Ureter (tissue), 1 donor: Measurements from ENCODE around the gene USP30. TPM values are rescaled to one million over a fixed set of nuclear protein-coding genes. Genes with fewer than 3 reads are reported as not detected.

Experiments
- DNase-seq: peaks from one replicate; pipeline ENCODE4 v3.0.0-alpha.2; 2020; ENCODE audit warnings: low spot score
- total RNA-seq: library from RNA; stranded (reverse); gene quantifications from one replicate; pipeline ENCODE4 v1.2.4, GENCODE V29; 2023
- donor health status: DM: yes; HTN: yes; CAD: no.

Gene USP30
- total RNA-seq, 1 donor from 2014 or later: 10.6 TPM

DNA sequence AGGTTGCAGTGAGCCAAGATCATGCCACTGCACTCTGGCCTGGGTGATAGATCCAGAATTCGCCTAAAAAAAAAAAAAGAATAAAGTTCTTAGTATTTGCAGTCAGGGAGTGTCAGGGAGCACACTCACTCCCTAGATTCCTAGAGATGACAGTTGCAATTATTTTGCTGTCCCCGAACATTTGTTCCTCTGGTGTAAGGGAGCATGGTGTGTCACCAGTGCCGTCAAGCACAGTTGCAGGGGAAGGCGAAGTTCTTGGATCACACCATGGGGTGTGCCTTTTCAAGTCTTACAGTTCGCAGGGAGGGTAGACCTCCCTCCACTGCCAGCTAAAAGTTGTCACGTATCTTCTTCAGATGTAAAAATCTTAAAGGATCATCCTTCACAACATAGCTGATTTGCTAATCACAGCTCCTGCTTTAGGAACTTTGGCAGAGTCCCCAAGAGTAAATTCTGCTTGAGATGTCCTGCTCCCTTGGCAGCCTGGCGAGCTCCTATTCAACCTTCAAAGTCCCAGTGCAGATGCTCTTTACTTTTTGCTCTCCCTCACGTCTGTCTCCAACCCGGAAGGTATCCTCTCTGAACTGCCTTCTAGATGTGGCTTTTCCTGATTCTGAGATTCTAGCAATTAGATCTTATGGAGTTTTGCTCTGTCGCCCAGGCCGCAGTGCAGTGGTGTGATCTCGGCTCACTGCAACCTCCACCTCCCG lies 75.3 kb downstream of the USP30 start:
- no peak for DNase-seq

DNA sequence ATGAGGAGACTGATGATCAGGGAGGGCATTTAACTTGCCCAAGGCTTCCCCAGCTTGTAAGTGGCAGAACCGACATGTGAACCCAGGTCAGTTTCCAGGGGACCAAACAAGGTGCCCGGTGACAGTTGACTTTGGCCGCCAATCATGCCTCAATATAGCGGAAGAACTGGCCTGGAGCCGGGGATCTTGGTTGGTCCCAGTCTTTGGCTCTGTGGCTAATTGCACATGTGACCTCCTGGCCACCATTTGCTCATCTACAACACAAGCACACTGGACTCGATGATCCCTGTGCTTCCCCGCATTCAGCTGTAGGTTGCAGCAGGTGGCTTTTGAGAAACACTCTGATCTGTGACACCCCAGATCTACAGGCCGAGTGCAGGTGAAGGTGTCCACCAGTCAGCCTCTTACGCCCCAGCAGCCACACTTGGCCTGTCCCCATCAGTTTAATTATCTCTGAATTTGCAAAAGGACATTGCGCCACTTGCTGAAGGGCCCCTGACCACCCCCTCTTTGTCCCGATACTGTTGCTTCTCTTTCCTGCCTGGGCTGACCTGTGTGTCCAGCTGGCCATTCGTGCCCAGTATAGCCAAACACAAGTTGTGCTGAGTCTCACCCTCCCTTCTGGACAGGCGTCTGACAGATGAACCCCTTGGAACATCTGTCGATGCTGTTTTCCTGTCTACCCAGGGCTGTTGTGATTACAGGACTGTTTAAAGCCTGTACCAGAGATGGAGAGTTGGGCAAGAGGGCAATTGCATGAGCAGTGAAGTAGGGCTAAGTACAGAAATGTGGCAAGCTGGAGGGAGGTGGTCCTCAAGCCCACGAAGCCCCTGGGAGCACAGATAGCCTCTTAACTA lies 78.1 kb downstream of the USP30 start:
- DNase-seq: no peak

DNA sequence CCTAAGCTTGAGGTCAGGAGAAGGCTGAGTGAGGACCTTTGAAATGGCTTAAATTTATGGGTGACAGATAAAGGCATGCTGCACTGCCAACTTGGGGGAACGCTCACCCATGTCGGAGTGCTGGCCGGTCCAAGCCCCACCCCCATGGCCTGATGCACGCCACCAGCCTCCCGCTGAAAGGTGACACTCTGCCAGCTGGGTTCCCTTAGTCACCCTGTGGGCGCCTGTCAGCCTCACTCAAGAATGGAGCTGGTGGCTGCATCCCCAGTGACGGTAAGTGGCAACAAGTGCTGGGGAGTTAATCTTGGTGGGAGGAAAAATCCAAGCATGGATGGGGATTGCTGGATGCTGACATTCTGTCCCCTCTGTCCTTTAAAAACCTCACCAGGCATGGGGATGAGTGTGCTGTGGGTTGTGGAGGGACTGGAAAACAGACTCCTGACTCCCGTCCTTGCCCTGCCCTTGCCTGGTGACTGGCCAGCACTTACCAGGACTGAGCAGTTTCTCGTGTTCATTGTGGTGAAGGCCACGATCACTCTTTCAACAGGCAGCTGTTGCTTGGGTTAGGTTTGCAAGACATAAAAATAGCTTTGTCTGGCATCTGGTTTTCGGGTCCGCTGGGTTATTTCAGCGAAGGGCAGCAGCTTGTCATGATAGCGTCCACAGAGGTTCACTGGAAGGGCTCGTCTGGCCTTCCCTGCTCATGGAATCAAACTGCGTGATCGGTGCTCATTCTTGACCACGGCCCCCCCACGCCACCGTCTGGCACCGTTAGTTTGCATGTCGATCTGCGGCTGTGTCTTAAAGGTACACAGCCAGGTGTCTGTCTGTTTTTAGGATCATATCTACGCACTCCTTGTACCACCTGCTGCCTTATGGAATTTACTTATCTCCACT lies 79.0 kb downstream of the USP30 start:
- DNase-seq: no peak

DNA sequence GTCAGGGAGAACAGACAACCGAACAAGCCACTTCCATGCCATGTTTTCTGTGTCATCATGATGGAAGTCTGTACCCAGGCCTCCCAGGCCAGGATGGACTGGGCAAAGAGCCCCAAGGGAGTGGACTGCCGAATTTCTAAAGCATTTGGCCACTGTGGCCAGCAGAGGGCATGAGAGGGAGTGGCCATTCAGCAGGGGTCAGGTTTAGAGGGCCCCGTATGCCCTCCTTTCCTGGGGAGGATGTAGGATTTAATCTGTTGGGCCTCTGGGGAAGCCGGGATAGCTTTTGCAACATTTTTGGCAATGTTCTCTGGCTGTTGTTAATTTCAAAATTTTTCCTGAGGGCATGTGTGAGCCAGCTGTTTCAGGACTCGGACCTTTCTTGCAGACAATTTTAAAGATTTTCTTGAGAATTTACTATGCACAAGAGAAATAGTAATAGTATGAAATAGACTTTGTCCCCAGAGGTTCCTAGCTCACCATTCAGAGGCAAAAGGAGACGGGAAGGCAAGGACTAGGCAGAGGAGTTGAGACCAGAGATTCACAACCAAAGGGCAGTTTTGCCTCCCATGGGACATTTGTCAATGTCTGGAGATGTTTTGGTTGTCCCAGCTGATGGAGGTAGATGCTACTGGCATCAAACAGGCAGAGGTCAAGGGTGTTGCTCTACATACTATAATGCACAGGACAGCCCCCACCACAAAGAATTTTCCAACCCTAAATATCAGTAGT lies 82.0 kb downstream of the USP30 start:
- no peak for DNase-seq

DNA sequence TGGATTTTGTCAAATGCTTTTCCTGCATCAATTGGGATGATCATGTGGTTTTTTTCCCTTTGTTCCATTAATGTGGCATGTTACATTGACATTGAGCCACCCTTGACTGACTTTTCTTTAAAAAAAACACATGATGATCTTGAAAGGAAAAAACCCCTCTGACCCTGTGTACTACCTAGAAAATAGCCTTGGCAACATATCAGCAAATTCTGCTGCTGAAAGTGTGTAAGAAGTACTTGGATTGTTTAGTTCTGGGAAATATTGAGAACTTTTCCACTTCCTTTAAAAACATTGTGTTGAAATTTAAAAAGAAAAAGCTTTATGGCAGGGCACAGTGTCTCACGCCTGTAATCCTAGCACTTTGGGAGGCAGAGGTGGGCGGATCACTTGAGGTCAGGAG lies 84.7 kb downstream of the USP30 start:
- DNase-seq: no peak

Other genes with a start within 250 kb of the USP30 start
- gene SSH1, start 195.0 kb upstream of the USP30 start, total RNA-seq: 52.0 TPM
- not detected for gene DAO, start 172.5 kb upstream of the USP30 start, total RNA-seq
- gene SVOP, start 31.5 kb upstream of the USP30 start, total RNA-seq: not detected
- gene ALKBH2, start 40.9 kb downstream of the USP30 start, total RNA-seq: 28.6 TPM
- 25.1 TPM for gene UNG, start 45.0 kb downstream of the USP30 start, total RNA-seq
- gene ACACB, start 64.0 kb downstream of the USP30 start, total RNA-seq: 67.3 TPM